Sigmoid colon (tissue), 4 donors: ENCODE data around the gene ASPHD1.

Experiments
- CTCF ChIP-seq, 4 experiments: fragments of 450-650 bp in 3 of 4; fragments of 200-600 bp in 1 of 4; IDR thresholded peaks; one replicate each; pipeline ENCODE4 v1.5.1; 2016 to 2019; ENCODE audit warnings: antibody characterized with exemption in 4 of 4, mild to moderate bottlenecking in 3 of 4, moderate library complexity in 2 of 4
- POLR2AphosphoS5 ChIP-seq, 4 donors: sonication (generic); formaldehyde crosslinking; IDR thresholded peaks; one replicate each; pipeline ENCODE4 v1.6.1; 2017; ENCODE audit warnings: antibody characterized with exemption in 4 of 4

GRCh38 chr16:29915590-29916247 lies 15.4 kb downstream of the ASPHD1 start:
- TF ChIP-seq POLR2AphosphoS5 (IDR thresholded peaks at IDR 0.05) (no peak), CTCF (IDR thresholded peaks at IDR 0.05) (no peak)
